Measurements from ENCODE around the gene RASA2. TPM values are rescaled to one million over a fixed set of nuclear protein-coding genes. Genes with fewer than 3 reads are reported as not detected.

The RASA2 gene, protein sequence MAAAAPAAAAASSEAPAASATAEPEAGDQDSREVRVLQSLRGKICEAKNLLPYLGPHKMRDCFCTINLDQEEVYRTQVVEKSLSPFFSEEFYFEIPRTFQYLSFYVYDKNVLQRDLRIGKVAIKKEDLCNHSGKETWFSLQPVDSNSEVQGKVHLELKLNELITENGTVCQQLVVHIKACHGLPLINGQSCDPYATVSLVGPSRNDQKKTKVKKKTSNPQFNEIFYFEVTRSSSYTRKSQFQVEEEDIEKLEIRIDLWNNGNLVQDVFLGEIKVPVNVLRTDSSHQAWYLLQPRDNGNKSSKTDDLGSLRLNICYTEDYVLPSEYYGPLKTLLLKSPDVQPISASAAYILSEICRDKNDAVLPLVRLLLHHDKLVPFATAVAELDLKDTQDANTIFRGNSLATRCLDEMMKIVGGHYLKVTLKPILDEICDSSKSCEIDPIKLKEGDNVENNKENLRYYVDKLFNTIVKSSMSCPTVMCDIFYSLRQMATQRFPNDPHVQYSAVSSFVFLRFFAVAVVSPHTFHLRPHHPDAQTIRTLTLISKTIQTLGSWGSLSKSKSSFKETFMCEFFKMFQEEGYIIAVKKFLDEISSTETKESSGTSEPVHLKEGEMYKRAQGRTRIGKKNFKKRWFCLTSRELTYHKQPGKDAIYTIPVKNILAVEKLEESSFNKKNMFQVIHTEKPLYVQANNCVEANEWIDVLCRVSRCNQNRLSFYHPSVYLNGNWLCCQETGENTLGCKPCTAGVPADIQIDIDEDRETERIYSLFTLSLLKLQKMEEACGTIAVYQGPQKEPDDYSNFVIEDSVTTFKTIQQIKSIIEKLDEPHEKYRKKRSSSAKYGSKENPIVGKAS
- total RNA-seq, result 5.4 and 7.3 TPM in 2 replicates

- DNase-seq (ENCODE audit: low read depth in 2 of 2), result peak; percentile 75 to 84
Observed at GRCh38 chr3:141486746-141487520, at the start of gene RASA2. Gene RASA2, plus strand, starts transcription at chr3:141487027. Its CDS starts 57 bp downstream, at chr3:141487084.

GRCh38 chr3:141439589-141439988 is 47.2 kb upstream of the RASA2 start:
- DNase-seq (ENCODE audit: low read depth in 2 of 2), result no peak

- no peak for DNase-seq (ENCODE audit: low read depth in 2 of 2)
Observed at GRCh38 chr3:141440942-141441341, 45.9 kb upstream of the RASA2 start.

- DNase-seq (ENCODE audit: low read depth in 2 of 2), result peak; percentile 73 to 78
Observed at GRCh38 chr3:141441381-141442364, 45.2 kb upstream of the RASA2 start.

- no peak for DNase-seq (ENCODE audit: low read depth in 2 of 2)
Observed at GRCh38 chr3:141442446-141442845, 44.4 kb upstream of the RASA2 start.

DNA sequence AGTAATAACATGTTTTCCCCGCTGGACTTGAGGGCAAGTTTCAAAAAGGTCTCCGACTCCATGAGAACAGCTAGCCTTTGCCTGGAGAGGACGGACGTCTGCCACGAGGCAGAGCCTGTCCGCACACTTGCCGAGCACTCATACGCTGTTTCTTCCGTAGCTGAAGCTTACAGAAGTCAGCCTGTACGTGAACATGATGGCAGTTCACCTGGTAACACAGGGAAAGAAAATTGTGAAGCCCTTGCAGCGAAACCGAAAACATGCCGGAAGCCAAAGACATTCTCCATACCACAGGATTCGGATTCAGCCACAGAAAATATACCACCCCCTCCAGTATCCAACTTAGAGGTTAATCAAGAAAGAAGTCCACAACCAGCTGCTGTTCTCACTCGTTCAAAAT is 43.9 kb upstream of the RASA2 start:
- no peak for DNase-seq (ENCODE audit: low read depth in 2 of 2)

- DNase-seq (ENCODE audit: low read depth in 2 of 2), result no peak
Observed at GRCh38 chr3:141444586-141445285, 42.1 kb upstream of the RASA2 start.

DNA sequence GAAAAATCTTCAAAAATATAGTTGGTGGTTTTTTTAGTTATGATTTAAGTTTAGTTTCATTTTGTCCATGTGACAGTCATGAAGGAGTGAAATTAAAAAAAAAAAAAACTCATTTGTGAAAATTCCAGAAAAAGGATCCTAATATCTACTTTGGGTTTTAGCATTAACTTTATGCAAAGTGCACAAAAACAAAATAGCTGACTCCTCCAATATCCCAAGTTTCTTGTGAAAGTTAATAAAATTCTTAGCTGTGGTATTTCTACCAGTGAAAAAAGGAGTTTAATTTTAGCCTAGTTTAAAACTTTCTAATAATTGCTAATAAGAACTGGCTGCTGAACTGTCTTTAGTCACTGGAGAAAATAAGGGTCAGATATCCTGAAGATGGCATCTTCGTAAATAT is 40.8 kb upstream of the RASA2 start:
- DNase-seq (ENCODE audit: low read depth in 2 of 2), result no peak

DNA sequence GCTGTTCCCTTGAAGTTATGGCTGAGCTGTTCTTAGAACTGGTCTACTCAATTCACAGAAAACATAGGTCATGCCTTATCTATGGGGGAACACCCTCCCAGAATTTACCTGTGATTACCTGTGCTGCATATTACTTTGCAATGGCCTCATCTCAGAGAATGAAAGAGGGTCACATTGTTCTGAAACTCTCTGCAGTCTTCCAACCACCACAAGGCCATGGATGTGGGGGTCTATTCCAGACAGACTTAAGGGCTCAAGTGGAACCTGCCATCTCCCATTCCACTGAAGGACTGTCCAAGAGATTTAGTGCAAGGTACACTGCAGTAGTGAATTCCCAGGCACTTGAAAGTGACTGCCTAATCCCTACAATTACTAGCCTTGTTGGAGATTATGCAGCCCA is 40.1 kb upstream of the RASA2 start:
- DNase-seq (ENCODE audit: low read depth in 2 of 2), result no peak

GRCh38 chr3:141447383-141447782 is 39.4 kb upstream of the RASA2 start:
- no peak for DNase-seq (ENCODE audit: low read depth in 2 of 2)

GRCh38 chr3:141448606-141449220 is 38.1 kb upstream of the RASA2 start:
- peak in 1 of 2 donors; percentile 47 for DNase-seq (ENCODE audit: low read depth in 2 of 2)

GRCh38 chr3:141449424-141449823 is 37.4 kb upstream of the RASA2 start:
- no peak for DNase-seq (ENCODE audit: low read depth in 2 of 2)

GRCh38 chr3:141450727-141451375 is 36.0 kb upstream of the RASA2 start:
- no peak for DNase-seq (ENCODE audit: low read depth in 2 of 2)

DNA sequence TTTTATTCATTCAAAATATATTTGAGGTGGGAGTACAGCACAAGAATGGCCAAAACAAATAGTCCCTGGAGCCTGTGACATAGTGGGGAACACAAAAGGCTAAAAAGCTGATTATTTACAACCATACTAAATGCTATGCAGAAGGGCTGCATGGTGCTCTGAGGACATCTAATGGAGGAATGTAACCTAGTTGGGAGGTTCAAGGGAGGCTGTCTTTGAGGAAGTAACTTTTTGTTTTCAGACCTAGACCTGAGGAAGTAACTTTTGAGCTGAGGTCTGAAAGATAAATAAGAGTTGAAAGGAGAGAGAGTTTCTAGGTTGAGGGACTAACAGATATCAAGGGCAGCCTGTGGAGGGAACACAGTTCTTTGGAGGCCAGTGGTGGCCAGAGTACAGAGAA is 34.8 kb upstream of the RASA2 start:
- peak; percentile 75 to 76 for DNase-seq (ENCODE audit: low read depth in 2 of 2)

DNA sequence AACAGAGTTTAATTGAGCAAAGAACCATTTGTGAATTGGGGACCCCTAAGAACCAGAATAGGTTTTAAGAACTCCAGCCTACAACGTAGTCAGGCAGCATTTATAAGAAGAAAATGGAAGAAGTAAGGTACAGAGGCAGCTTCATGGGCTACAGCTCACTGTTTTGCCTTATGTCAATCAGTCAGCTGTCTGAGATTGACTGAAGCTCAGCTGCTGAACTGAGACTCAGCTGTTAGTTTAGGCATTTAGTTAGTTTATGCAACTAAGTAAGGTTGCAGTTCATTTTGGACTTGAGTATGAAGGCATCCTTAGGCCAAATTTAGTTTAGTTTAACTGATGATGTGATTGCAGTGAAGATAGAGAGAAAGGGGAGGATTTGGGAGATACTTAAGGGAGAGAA is 34.1 kb upstream of the RASA2 start:
- DNase-seq (ENCODE audit: low read depth in 2 of 2), result no peak

DNA sequence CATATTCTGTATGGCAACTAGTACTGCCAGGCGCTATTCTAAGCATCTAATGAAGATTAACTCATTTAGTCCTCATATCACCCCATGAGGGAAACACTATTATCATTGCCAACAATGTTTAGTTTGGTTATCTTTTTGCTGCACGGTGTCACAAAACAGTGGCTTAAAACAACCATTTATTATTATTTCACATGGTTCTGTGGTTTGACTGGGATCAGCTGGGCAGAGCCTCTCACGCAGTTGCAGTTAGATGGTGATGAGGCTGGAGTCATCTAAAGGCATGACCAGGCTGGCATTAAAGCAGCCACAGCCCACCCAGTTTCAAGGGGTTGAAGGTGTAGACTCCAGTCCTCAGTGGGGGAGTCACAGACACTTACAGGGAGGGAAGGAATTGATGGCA is 32.8 kb upstream of the RASA2 start:
- no peak for DNase-seq (ENCODE audit: low read depth in 2 of 2)

DNA sequence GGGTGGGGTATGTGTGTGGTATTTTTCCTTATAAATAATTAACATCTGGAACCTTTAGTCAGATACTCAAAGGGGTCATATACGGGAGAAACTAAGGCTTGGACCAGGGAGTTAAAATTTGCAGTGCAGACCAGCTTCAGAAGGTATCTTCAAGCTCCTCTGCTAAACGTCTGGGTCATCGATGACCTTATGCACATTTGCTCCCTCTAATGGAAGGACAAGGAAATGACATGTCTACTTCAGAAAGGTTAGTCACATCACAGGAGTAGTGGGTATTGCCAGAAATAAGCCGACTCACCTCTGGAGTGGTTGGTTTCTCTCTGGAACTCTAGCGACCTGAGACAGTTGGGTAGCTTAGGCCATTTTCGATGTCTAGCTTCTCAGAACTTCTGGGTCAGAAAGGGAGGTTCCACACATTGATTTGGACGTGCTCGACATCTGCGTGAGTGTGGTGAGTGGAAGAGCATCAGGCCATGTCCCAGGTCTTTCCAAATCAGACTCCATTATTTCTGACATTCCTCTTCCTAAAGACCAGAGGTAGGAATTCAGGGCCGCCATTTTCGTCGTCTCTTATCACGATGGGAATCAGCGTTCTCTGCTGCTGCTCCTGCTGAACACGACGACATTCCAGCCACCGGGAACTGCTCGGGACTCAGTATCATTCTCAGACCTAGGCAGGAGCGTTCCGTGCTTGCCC is 31.8 kb upstream of the RASA2 start:
- peak; percentile 78 to 87 for DNase-seq (ENCODE audit: low read depth in 2 of 2)

DNA sequence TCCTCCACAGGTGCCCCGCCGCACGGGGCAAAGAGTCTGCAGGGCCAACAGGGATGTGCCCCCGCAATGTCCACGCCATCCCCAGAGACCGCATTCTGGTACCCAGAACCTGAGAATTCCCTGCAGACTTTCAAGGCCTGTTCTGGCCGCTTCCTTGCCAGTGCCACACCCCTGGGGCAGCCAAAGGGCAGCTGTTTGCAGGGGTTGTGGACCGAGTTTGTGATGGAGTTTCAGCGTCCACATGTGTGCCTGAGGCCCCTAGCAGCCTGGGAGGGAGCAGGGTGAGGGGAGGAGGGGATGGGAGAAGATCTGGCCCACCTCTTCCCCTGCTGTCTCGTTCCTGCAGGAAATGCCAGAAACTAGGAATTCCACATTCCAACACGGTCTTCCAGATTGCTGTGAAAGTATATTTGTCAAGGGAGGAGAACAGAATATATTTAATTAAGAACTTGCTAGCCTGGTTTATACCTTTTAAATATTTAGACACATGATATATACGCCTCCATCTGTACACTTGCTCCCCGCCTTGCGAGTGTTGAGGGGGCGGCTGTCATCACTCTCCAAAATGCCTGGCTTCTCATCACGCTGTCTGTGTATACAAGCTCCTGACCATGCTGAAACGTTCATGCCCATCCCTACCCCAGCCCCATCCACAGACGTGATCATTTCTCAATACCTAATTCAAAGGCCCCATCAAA is 31.1 kb upstream of the RASA2 start:
- DNase-seq (ENCODE audit: low read depth in 2 of 2), result no peak
